B cell (primary cell): ENCODE results near the gene TSPOAP1. TPM values are rescaled to one million over a fixed set of nuclear protein-coding genes. Genes with fewer than 3 reads are reported as not detected.

Experiments
- ATAC-seq: fragments of 200-7000 bp; cut with Tn5 transposase; one replicate; pipeline ENCODE4 v1.10.0; 2021; ENCODE audit warnings: low read depth, mild to moderate bottlenecking, moderate number of reproducible peaks, moderate library complexity
- CTCF ChIA-PET: fragments of 350-600 bp; sonication (Branson Sonifier 250); formaldehyde crosslinking; loops from one replicate; lab custom pipeline; 2021; ENCODE audit warnings: antibody characterized with exemption, inconsistent platforms; lab: Charles Lee
- POLR2A ChIA-PET: fragments of 350-600 bp; sonication (Branson Sonifier 250); formaldehyde crosslinking; loops from one replicate; lab custom pipeline; 2021; ENCODE audit warnings: antibody characterized with exemption; lab: Charles Lee
- DNase-seq: peaks from one replicate; pipeline ENCODE4 v3.0.0; 2013
- H2AFZ ChIP-seq: 2 replicates; pipeline ENCODE4 v1.6.1; 2012; ENCODE audit warnings: mild to moderate bottlenecking, low read depth, low read length; ENCODE audit not compliant: insufficient read depth, poor library complexity, severe bottlenecking
- H3K27ac ChIP-seq, 2 donors: 1 replicate in 1 of 2; 2 replicates in 1 of 2; pipeline ENCODE4 v1.5.1; 2012 to 2013; ENCODE audit warnings: low read length in 2 of 2, mild to moderate bottlenecking in 2 of 2, moderate library complexity in 1 of 2
- H3K27me3 ChIP-seq, 4 experiments: fragments of 200-600 bp in 1 of 4; sonication (generic) in 1 of 4; replicated peaks in 1 of 4; 1 replicate in 2 of 4; 2 replicates in 2 of 4; pipeline versions ENCODE4 v1.6.1 to v1.7.0; 2013 to 2016; ENCODE audit warnings: low read length in 3 of 4, mild to moderate bottlenecking in 2 of 4, mixed read lengths in 1 of 4, moderate library complexity in 1 of 4; ENCODE audit not compliant: insufficient read depth in 4 of 4, control insufficient read depth in 3 of 4; ENCODE audit errors: control extremely low read depth in 1 of 4
- H3K36me3 ChIP-seq, 2 experiments: replicated peaks in 1 of 2; 1 replicate in 1 of 2; 2 replicates in 1 of 2; pipeline versions ENCODE4 v1.6.1 to v1.7.1; 2013; ENCODE audit warnings: low read length in 1 of 2; ENCODE audit not compliant: insufficient read depth in 2 of 2, control insufficient read depth in 1 of 2; ENCODE audit errors: control extremely low read depth in 1 of 2, extremely low read depth in 1 of 2
- H3K4me1 ChIP-seq, 2 donors: fragments of 200-600 bp in 1 of 2; sonication (generic) in 1 of 2; 1 replicate in 1 of 2; 2 replicates in 1 of 2; pipeline versions ENCODE4 v1.5.1 to v1.6.1; 2013 to 2017; ENCODE audit warnings: low read length in 2 of 2; ENCODE audit not compliant: control insufficient read depth in 2 of 2, insufficient read depth in 2 of 2
- H3K4me2 ChIP-seq: replicated peaks from 2 replicates; pipeline ENCODE3; 2012; ENCODE audit warnings: mild to moderate bottlenecking, low read depth, low read length; ENCODE audit not compliant: poor library complexity, severe bottlenecking
- H3K4me3 ChIP-seq, 5 experiments: fragments of 200-600 bp in 1 of 5; sonication (generic) in 1 of 5; 1 replicate in 3 of 5; 2 replicates in 2 of 5; pipeline versions ENCODE4 v1.5.1 to v1.7.0; 2011 to 2016; ENCODE audit warnings: low read length in 4 of 5, mild to moderate bottlenecking in 4 of 5, low read depth in 2 of 5, control low read depth in 1 of 5, moderate library complexity in 1 of 5; ENCODE audit not compliant: insufficient read depth in 1 of 5; ENCODE audit errors: control extremely low read depth in 1 of 5, extremely low read depth in 1 of 5
- H3K79me2 ChIP-seq: fragments of 200-600 bp; sonication (generic); one replicate; pipeline ENCODE4 v1.6.0; 2016; ENCODE audit warnings: low read length; ENCODE audit not compliant: control insufficient read depth, insufficient read depth
- H3K9ac ChIP-seq: fragments of 200-600 bp; sonication (generic); 2 replicates; pipeline ENCODE4 v1.6.1; 2017; ENCODE audit warnings: mild to moderate bottlenecking, low read length, moderate library complexity
- H3K9me3 ChIP-seq, 3 donors: one replicate each; pipeline versions ENCODE4 v1.6.1 to v1.7.1; 2013; ENCODE audit warnings: low read length in 2 of 3; ENCODE audit not compliant: control insufficient read depth in 2 of 3, insufficient read depth in 1 of 3; ENCODE audit errors: control extremely low read depth in 1 of 3
- H4K20me1 ChIP-seq: 2 replicates; pipeline ENCODE4 v1.6.0; 2012; ENCODE audit warnings: mild to moderate bottlenecking, low read length; ENCODE audit not compliant: insufficient read depth, control insufficient read depth, poor library complexity, severe bottlenecking
- H3K27ac Mint-ChIP-seq: one replicate; pipeline ENCODE4 v1.8.0; 2021; ENCODE audit warnings: mixed read lengths
- H3K27me3 Mint-ChIP-seq: one replicate; pipeline ENCODE4 v1.8.0; 2021; ENCODE audit warnings: mixed read lengths
- H3K4me1 Mint-ChIP-seq: one replicate; pipeline ENCODE4 v1.8.0; 2021; ENCODE audit warnings: mixed read lengths
- H3K4me3 Mint-ChIP-seq: one replicate; pipeline ENCODE4 v1.8.0; 2021; ENCODE audit warnings: mixed read lengths
- H3K9me3 Mint-ChIP-seq: one replicate; pipeline ENCODE4 v1.8.0; 2022; ENCODE audit warnings: mixed read lengths; ENCODE audit not compliant: insufficient read depth
- EZH2 ChIP-seq: IDR thresholded peaks from 2 replicates; pipeline ENCODE4 v1.6.1; 2012; ENCODE audit warnings: borderline replicate concordance, low read depth, mild to moderate bottlenecking, moderate library complexity, low read length; ENCODE audit not compliant: insufficient read depth, poor library complexity, severe bottlenecking
- WGBS: methylation state at CpG from one replicate; pipeline ENCODE4 v1.1.5; 2013; ENCODE audit warnings: missing lambda C conversion rate; ENCODE audit not compliant: insufficient coverage; 5-methylcytosine and 5-hydroxymethylcytosine counted together
- intact Hi-C: fragments of 100-400 bp; cut with micrococcal nuclease; formaldehyde crosslinking; loops from one replicate; pipeline ENCODE4 v1.10.0; 2022
- polyA plus RNA-seq: library from polyadenylated mRNA; depleted of rRNA; stranded (reverse); fragments of >200 nt; gene quantifications from 2 replicates; pipeline ENCODE4 v1.2.3, GENCODE V29; 2012
- total RNA-seq, 2 donors: library from RNA; stranded (reverse); fragments of 120-200 nt in 1 of 2; gene quantifications; 1 replicate in 1 of 2; 2 replicates in 1 of 2; pipeline versions ENCODE4 v1.2.3 to v1.2.4, GENCODE V29; 2013 to 2022
- TF ChIP-seq, protein P1 (sequence below): fragments of 200-600 bp; IDR thresholded peaks from one replicate; pipeline ENCODE4 v1.8.0; 2022; ENCODE audit warnings: antibody characterized with exemption, mild to moderate bottlenecking

TSPOAP1 gene
- total and polyA plus RNA-seq, 2 donors (not counting 1 experiment from before 2014, with no cell fraction given): 10.8 to 30.7 TPM

- Histone ChIP-seq H3K36me3 (no peaks in the 10 kb centered on the region), H4K20me1 (no peaks in the 10 kb centered on the region), H3K27ac (no peak overlapping the region), H3K4me2 (no peak overlapping the region), H3K9ac (no peak overlapping the region), H3K4me3 (no peak overlapping the region), H3K9me3 (peaks cover 0 to 3% (median 0%) of the 10 kb centered on the region in 3 donors), H3K27me3 (peaks cover 0 to 10% (median 0%) of the 10 kb centered on the region in 4 experiments), H2AFZ (no peak overlapping the region), H3K4me1 (no peaks in the 10 kb centered on the region), H3K79me2 (no peaks in the 10 kb centered on the region)
- WGBS: 88% methylated on average over 13 of the region's 15 CpGs
- ChIA-PET CTCF (interaction anchor here (1.1 kb wide), 1 partner anchor 21 kb away, joined by 4 read pairs; no protein-coding TSS in a partner anchor), POLR2A (no interaction called here)
- H3K4me1 Mint-ChIP-seq: peaks cover 3% of the 10 kb centered on the region
- intact Hi-C loops: no loop called here
- H3K27me3 Mint-ChIP-seq: peaks cover 25% of the 10 kb centered on the region
- ATAC-seq (no peak), DNase-seq (no peak)
- no peak overlapping the region for H3K4me3 Mint-ChIP-seq
- H3K27ac Mint-ChIP-seq: no peak overlapping the region
- H3K9me3 Mint-ChIP-seq: no peaks in the 10 kb centered on the region
- no peak for TF ChIP-seq EZH2
- TF ChIP-seq, protein P1, sequence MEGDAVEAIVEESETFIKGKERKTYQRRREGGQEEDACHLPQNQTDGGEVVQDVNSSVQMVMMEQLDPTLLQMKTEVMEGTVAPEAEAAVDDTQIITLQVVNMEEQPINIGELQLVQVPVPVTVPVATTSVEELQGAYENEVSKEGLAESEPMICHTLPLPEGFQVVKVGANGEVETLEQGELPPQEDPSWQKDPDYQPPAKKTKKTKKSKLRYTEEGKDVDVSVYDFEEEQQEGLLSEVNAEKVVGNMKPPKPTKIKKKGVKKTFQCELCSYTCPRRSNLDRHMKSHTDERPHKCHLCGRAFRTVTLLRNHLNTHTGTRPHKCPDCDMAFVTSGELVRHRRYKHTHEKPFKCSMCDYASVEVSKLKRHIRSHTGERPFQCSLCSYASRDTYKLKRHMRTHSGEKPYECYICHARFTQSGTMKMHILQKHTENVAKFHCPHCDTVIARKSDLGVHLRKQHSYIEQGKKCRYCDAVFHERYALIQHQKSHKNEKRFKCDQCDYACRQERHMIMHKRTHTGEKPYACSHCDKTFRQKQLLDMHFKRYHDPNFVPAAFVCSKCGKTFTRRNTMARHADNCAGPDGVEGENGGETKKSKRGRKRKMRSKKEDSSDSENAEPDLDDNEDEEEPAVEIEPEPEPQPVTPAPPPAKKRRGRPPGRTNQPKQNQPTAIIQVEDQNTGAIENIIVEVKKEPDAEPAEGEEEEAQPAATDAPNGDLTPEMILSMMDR: peak; percentile 8
Measured at GRCh38 chr17:58270476-58271215, 57.9 kb downstream of the TSPOAP1 start.

DNA sequence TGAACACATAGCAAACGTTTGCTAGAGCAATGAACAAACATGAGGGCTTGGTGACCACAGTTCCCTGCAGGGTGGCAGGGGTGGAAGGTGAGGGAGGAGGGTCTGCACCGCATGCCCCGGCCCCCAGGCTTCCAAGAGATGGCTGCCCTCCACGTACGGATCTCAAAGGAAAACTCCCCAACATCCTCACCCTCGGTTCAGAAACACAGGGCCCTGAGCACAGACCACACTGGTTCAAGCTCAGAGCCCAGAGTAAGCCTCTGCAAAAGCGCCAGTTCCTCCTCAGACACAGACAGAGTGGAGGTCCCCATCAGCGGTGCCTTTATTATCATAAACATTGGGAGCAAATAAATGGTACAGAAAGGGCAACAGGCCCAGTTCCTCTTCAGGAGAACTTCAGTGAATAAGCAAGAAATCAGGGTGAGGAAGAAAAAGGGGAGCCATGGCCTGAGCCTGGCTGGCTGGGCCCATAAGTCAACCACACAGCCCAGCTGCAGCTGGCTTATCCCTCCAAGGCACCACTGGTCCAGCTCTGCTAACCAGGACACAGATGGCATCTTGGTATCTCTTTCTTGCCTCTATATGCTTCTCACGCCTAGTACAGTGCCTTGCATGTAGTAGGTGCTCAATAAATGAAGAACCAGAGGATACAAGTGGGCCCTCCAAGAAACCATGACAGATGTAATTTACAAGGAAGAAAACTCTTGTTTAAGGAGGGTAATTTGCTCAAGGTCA, 58.9 kb downstream of the TSPOAP1 start:
- Histone ChIP-seq H3K4me2 (no peak overlapping the region), H3K79me2 (no peaks in the 10 kb centered on the region), H3K9me3 (peaks cover 0 to 3% (median 0%) of the 10 kb centered on the region in 3 donors), H3K27me3 (peaks cover 0 to 16% (median under 1%) of the 10 kb centered on the region in 4 experiments), H3K4me1 (no peaks in the 10 kb centered on the region), H4K20me1 (no peaks in the 10 kb centered on the region), H3K27ac (no peak overlapping the region), H3K9ac (no peak overlapping the region), H3K4me3 (no peak overlapping the region), H2AFZ (no peak overlapping the region), H3K36me3 (no peaks in the 10 kb centered on the region)
- WGBS: 84% methylated on average over 3 of the region's 9 CpGs
- TF ChIP-seq, protein P1: no peak
- no peak for TF ChIP-seq EZH2
- Mint-ChIP-seq H3K27ac (no peak overlapping the region), H3K27me3 (peaks cover 31% of the 10 kb centered on the region), H3K4me1 (peaks cover 3% of the 10 kb centered on the region), H3K9me3 (no peaks in the 10 kb centered on the region), H3K4me3 (no peak overlapping the region)
- CTCF ChIA-PET: no interaction called here
- POLR2A ChIA-PET: no interaction called here
- intact Hi-C loops: no loop called here
- DNase-seq (no peak), ATAC-seq (no peak)
